SK-N-SH treated with all-trans-retinoic acid at 6 μM for 48 hours (cell line): ENCODE results near the gene PROZ.

ENCODE experiments used
- ARNTL ChIP-seq: fragments of 450-650 bp; formaldehyde crosslinking; IDR thresholded peaks from 2 replicates; pipeline ENCODE4 v1.5.0; 2020; ENCODE audit warnings: low read depth, mild to moderate bottlenecking, moderate library complexity, borderline replicate concordance
- BACH2 ChIP-seq: fragments of 250-450 bp; sonication (Bioruptor Pico); IDR thresholded peaks from 2 replicates; pipeline ENCODE4 v1.9.0; 2021; ENCODE audit warnings: mild to moderate bottlenecking, borderline replicate concordance
- ESRRG ChIP-seq: fragments of 250-450 bp; sonication (Bioruptor Pico); IDR thresholded peaks from 2 replicates; pipeline ENCODE4 v1.6.1; 2021; ENCODE audit warnings: mild to moderate bottlenecking
- TOX ChIP-seq: fragments of 250-450 bp; sonication (Bioruptor Pico); IDR thresholded peaks from 2 replicates; pipeline ENCODE4 v1.8.0; 2021; ENCODE audit warnings: mild to moderate bottlenecking, moderate library complexity, borderline replicate concordance
- ZC3H10 ChIP-seq: fragments of 250-450 bp; sonication (Bioruptor Pico); IDR thresholded peaks from 2 replicates; pipeline ENCODE4 v1.5.1; 2021; ENCODE audit warnings: mild to moderate bottlenecking, moderate library complexity
- ZNF70 ChIP-seq: fragments of 450-650 bp; formaldehyde crosslinking; IDR thresholded peaks from 2 replicates; pipeline ENCODE4 v1.5.0; 2020; ENCODE audit warnings: mild to moderate bottlenecking, moderate library complexity
- ZNF8 ChIP-seq: fragments of 450-650 bp; formaldehyde crosslinking; IDR thresholded peaks from 2 replicates; pipeline ENCODE4 v1.5.0; 2020; ENCODE audit warnings: mild to moderate bottlenecking, moderate library complexity
- TF ChIP-seq, protein P1 (sequence below): fragments of 250-450 bp; sonication (Bioruptor Pico); IDR thresholded peaks from 2 replicates; pipeline ENCODE4 v1.8.0; 2020; ENCODE audit warnings: mild to moderate bottlenecking, moderate library complexity, borderline replicate concordance
- TF ChIP-seq, protein P2 (sequence below): fragments of 250-450 bp; sonication (Bioruptor Pico); IDR thresholded peaks from 2 replicates; pipeline ENCODE4 v1.5.0; 2020; ENCODE audit warnings: mild to moderate bottlenecking, moderate library complexity
- TF ChIP-seq, protein P3 (sequence below): fragments of 250-450 bp; sonication (Bioruptor Pico); IDR thresholded peaks from 2 replicates; pipeline ENCODE4 v1.5.1; 2020; ENCODE audit warnings: low read depth, mild to moderate bottlenecking, moderate library complexity

DNA sequence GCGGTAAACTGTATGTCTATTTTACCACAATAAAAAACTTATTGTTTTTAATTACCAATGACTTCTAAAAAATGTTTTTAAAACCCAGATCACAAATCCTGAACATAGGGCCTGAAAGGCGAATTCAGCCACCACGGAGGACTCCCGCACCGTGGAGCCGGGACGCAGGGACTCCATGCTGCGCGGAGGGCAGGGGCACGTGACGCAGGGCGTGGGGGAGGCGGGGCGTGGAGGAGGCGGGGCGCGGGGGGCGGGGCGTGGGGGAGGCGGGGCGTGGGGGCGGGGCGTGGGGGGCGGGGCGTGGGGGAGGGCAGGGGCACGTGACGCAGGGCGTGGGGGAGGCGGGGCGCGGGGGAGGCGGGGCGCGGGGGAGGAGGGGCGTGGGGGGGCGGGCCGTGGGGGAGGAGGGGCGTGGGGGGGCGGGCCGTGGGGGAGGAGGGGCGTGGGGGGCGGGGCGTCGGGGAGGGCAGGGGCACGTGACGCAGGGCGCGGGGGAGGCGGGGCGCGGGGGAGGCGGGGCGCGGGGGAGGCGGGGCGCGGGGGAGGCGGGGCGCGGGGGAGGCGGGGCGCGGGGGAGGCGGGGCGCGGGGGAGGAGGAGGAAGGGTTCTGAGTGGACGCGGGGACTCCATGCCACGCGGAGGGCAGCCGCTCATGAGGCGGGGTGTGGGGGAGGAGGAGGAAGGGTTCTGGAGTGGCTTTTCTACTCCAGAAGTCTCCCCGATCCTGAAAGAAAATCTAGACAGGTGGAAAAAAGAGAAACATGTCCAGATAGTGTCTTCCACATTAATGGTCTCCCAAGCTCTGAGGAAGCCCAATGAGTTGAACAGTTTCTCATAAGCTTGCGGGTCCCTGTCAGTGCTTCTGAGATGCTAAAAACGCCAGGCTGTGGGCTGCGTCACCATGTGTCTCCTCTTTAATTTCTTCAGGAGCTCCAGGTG is 4.4 kb upstream of the PROZ start:
- TF ChIP-seq ZNF70 (no peak), ESRRG (CRISPR knock-in tag) (no peak), TOX (CRISPR knock-in tag) (no peak), ZNF8 (CRISPR knock-in tag) (no peak), ZC3H10 (no peak), BACH2 (CRISPR knock-in tag) (no peak), ARNTL (CRISPR knock-in tag) (no peak)
- TF ChIP-seq, protein P1, sequence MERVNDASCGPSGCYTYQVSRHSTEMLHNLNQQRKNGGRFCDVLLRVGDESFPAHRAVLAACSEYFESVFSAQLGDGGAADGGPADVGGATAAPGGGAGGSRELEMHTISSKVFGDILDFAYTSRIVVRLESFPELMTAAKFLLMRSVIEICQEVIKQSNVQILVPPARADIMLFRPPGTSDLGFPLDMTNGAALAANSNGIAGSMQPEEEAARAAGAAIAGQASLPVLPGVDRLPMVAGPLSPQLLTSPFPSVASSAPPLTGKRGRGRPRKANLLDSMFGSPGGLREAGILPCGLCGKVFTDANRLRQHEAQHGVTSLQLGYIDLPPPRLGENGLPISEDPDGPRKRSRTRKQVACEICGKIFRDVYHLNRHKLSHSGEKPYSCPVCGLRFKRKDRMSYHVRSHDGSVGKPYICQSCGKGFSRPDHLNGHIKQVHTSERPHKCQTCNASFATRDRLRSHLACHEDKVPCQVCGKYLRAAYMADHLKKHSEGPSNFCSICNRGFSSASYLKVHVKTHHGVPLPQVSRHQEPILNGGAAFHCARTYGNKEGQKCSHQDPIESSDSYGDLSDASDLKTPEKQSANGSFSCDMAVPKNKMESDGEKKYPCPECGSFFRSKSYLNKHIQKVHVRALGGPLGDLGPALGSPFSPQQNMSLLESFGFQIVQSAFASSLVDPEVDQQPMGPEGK, result no peak
- TF ChIP-seq, protein P2, sequence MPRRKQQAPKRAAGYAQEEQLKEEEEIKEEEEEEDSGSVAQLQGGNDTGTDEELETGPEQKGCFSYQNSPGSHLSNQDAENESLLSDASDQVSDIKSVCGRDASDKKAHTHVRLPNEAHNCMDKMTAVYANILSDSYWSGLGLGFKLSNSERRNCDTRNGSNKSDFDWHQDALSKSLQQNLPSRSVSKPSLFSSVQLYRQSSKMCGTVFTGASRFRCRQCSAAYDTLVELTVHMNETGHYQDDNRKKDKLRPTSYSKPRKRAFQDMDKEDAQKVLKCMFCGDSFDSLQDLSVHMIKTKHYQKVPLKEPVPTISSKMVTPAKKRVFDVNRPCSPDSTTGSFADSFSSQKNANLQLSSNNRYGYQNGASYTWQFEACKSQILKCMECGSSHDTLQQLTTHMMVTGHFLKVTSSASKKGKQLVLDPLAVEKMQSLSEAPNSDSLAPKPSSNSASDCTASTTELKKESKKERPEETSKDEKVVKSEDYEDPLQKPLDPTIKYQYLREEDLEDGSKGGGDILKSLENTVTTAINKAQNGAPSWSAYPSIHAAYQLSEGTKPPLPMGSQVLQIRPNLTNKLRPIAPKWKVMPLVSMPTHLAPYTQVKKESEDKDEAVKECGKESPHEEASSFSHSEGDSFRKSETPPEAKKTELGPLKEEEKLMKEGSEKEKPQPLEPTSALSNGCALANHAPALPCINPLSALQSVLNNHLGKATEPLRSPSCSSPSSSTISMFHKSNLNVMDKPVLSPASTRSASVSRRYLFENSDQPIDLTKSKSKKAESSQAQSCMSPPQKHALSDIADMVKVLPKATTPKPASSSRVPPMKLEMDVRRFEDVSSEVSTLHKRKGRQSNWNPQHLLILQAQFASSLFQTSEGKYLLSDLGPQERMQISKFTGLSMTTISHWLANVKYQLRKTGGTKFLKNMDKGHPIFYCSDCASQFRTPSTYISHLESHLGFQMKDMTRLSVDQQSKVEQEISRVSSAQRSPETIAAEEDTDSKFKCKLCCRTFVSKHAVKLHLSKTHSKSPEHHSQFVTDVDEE, result no peak
- TF ChIP-seq, protein P3, sequence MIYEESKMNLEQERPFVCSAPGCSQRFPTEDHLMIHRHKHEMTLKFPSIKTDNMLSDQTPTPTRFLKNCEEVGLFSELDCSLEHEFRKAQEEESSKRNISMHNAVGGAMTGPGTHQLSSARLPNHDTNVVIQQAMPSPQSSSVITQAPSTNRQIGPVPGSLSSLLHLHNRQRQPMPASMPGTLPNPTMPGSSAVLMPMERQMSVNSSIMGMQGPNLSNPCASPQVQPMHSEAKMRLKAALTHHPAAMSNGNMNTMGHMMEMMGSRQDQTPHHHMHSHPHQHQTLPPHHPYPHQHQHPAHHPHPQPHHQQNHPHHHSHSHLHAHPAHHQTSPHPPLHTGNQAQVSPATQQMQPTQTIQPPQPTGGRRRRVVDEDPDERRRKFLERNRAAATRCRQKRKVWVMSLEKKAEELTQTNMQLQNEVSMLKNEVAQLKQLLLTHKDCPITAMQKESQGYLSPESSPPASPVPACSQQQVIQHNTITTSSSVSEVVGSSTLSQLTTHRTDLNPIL (CRISPR knock-in tag), result no peak
